HG03135 (cell line): Measurements from ENCODE around the gene DBP.

Source experiments
- ATAC-seq: cut with Tn5 transposase; IDR thresholded peaks from one replicate; pipeline ENCODE4 v1.9.1; 2021; ENCODE audit warnings: mild to moderate bottlenecking, moderate library complexity; ENCODE audit not compliant: unreplicated experiment

Gene DBP

DNA sequence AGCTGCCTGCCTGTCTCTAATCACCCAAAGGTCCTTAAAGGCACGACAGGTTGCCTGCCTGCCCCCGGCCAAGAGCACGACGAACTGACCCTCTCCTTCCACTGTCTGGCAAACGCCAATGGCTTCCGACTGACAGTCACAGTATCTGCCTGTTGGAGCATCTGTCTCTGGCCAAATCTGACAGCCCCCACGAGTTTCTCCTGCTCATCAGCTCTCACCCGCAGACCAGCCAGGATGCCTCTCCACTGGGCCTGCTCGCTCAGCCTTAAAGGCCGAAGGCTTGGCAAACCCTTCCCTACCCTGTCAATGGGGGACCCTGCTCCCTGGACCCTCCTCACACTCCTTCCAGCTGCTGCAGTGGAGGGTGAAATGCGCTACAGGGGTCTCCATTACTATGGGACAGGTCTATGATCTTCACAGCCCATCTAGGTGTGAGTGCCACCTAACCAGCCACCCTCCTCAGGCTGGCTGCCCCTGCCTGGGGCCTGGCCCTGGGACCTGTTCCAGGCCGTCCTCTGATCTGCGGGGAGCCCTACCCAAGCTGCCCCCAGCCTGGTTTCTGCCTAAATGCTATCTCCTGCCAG, 23.2 kb downstream of the DBP start:
- ATAC-seq: no peak

DNA sequence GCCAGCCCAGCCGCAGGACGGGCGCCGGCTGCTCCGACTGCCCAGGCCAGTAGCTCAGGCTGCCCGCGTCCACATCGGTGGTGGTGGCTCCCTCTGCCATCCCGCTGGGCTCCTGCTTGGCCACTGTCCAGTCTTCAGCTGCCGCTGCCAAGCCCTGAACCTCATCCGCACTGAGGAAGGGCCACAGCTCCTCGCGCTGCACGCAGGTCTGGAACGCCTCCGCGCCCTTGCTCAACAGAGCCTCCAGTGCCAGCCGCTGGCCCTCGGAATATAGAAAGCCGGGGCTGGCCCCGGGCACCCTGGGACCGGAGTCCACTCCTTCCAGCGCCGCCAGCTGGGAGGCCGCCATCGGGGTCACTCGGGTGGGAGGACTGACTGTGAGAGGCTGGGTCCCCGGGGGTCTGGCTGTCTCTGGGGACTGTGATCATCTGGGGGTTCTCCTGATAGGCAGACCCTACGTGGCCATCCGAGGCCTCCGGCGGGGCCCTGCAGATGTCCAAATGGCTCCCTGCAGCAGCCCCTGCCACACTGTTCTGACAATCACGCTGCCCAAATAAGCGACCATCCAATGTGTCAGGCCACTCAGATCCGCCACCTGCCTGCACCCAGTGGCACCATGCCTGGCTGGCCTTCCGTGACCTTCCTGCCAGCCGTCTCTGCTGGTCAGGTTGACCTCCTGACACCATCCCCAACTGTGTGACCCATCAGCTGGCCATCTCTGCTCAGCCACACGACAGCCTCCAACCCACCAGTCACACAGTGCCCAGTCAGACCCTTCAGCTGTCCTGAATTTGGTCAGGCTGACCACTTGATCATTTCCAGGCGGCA, 23.9 kb downstream of the DBP start:
- ATAC-seq: no peak

DNA sequence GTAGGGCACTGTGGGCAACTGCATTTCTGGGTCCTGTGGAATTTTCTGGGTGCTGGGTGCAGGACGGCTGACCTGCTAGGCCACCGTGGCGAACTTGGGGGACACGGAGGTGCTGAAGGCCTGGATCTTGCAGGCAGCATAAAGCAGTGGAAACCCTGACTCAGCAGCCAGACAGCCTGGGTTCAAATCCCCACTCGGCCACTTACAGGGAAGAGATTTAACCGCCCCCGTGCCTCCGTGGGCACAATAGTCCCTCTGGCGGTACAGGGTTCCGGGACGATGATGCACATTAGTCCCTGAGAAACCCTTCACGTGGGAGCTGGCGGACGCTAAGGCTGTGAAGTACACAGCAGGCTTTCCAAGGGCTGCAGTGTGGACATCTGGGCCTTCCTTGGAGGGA, 25.3 kb downstream of the DBP start:
- no peak for ATAC-seq

DNA sequence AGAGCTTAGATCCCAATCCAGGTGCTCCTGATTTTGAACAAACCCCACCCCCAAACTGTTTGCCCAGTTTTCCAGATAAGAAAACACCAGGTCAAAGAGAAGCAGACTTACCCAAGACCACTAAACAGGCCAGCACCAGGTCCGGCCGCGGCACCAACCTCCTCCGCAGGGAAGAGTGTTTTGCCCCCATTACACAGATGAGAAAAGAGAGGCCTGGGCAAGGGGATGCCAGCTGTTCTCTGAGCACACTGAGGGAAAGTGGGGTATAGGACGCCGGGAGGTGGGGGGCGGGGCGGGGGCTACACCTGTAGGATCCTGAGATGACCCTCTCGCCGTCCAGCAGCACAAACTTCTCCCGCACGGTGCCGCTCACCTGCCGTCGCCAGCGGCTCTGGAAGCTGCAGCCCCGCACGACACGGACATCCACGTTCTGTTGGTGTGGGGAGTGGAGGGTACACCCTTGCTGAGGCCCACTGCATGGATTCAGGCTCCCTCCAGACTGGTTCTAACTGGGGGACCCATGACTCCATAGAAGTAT, 27.5 kb downstream of the DBP start:
- ATAC-seq: no peak

DNA sequence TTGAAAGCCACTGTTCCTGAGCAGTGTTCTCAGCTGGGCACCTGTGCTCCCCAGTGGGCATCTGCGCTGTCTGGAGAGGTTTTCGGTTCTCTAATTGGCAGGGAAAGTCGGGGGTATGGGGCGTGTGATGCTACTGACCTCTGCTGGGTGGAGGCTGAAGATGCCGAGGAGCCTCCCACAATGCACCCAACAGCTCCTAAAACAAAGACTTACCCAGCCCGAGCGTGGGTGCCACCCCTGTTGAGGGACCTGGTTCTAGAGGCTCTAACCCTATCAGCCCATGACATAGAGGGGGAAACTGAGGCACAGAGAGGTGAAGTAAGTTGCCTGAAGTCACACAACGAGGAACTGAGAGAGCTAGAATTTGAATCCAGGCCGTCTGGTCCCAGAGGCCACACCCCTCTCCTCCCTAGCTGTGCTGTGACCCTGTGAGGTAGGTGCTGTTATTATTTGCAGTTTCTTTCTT, 28.3 kb downstream of the DBP start:
- no peak for ATAC-seq

DNA sequence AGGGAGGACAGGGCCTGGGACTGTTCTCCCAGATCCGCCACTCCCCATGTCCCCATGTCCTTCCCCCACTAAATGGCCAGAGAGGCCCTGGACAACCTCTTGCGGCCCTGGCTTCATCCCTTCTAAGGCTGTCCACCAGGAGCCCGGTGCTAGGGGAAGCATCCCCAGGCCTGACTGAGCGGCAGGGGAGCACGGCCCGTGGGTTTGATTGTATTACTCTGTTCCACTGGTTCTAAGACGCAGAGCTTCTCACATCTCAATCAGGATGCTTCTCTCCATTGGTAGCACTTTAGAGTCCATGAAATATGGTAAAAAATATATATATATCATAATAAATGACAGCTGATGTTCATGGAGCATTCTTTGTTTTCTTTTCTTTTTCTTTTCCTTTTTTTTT, 29.8 kb downstream of the DBP start:
- ATAC-seq: no peak

DNA sequence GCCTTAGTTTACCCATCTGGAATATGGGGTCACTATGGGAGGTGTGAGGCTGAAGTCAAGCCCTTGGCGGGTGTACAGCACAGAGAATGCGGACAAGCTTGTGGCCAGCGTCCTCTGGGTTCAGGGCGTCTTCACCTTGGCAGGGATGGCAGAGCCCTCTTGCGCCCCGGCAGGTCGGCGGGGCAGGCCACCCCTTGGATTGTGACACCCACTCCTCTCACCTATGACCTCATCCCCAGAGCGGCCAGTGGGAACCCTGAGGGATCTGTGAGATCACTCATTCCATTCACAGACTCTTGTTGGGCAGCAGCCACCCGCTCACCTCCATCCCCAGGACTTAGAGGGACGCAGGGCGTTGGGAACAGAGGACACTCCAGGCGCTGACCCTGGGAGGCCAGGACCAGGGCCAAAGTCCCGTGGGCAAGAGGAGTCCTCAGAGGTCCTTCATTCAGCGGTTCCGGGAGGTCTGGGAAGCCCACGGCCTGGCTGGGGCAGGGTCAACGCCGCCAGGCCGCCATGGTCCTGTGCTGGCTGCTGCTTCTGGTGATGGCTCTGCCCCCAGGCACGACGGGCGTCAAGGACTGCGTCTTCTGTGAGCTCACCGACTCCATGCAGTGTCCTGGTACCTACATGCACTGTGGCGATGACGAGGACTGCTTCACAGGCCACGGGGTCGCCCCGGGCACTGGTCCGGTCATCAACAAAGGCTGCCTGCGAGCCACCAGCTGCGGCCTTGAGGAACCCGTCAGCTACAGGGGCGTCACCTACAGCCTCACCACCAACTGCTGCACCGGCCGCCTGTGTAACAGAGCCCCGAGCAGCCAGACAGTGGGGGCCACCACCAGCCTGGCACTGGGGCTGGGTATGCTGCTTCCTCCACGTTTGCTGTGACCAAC, 30.5 kb downstream of the DBP start, which contains the start of gene SPACA4:
SPACA4 (plus strand) TSS at position 280 of the 896 bp plus-strand sequence; CDS start at position 517, 237 bp downstream.
- no peak for ATAC-seq

DNA sequence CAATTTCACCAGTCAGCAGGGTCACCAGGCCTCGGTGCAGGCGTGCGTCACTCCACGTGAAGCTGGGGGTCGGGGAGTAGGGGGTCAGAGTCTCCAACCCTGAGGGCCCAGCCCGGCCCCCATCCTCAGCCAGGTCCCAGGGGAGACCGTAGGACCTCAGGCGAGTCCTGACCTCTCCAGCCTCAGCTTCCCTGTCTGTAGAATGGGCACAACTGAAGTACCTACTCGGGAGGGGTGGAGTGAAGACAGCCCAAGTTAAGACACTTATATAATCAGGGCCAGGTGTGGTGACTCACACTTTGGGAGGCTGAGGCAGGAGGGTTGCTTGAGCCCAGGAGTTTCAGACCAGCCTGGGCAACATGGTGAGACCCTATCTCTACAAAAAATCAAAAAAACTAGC, 33.3 kb downstream of the DBP start:
- ATAC-seq: no peak

DNA sequence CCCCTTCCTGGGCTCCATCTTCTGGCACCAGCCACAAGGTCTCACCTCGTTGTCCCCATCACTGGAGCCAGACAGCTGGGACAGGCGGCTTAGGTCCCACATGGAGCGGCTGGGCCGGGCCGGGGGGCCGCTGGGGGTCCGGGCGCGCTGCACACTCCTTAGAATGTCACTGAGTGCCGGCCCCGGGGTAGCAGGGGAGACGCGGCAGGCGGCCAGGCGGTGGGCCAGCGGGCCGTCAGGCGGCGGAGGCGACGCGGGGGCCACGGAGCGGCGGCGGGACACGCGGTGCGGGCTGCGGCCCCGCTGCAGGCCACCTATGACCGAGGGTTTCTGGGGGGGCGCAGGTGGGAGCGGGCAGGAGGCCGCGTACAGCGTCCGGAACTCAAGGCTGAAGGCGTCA, 33.7 kb downstream of the DBP start:
- no peak for ATAC-seq

DNA sequence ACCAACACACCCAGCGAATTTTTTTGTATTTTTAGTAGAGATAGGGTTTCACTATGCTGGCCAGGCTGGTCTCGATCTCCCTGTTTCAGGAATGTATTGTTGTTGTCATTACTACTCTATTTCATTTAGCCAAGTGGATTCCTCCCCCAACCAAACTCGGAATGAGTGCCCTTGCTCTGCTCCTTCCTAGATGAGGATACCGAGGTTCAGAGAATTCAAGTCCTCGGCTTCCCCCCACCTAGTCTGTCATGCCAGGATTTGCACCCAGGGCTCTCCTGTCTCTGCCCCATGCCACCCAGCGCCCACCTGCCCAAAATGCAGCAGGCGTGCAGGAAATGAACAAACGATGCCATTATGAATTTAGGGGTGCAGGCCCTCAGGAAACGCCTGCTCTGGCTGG, 34.2 kb downstream of the DBP start:
- ATAC-seq: no peak

DNA sequence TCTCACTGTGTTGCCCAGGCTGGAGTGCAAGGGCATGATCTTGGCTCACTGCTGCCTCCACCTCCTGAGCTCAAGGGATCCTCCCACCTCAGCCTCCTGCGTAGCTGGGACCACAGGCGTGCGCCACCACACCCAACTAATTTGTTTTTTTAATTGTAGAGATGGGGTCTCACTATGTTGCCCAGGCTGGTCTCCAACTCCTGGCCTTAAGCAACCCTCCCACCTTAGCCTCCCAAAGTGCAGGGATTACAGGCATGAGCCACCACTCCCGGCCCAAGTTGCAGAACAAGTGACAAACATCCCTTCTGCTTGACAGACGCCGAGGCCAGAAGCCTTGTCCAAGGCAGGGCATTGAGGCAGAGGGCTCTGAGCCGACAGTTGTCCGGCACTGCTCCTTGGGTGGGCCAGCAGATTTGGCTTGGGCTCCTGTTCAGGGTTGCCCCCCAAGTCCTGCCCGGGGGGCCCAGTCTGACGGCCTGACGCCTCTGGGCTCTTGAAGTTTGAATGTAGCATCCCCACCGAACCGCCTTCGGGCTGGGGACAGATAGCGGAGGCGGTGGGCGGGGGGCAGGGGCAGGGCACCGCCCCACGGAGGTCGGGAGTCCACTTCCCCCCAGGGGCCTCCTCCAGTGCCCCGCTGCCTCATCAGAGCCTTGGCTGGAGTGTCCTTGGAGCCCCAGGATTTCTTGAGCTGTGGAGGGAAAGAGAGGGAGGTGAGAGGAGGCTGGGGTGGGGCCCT, 36.3 kb downstream of the DBP start:
- ATAC-seq: no peak

DNA sequence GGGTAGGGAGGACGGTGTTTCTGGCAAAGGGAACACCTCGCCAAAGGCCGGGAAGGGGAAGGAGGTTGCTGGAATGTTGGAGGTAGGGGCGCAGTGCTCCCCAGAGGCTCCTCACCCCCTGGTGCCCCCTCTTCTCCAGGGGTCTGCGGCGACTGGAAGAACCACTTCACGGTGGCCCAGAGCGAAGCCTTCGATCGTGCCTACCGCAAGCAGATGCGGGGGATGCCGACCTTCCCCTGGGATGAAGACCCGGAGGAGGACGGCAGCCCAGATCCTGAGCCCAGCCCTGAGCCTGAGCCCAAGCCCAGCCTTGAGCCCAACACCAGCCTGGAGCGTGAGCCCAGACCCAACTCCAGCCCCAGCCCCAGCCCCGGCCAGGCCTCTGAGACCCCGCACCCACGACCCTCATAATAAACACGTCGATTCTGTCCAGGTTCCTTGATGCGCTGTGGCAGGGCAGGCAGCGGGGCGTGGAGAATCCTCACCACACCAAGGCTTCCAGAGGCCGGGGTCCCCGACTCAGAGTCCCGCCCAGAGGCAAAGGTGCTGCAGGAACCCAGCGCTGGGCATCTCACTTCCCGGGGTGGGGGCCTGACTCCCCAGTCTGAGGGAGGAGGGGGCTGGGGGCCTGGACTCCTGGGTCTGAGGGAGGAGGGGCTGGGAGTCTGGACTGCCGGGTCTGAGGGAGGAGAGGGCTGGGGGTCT, 38.0 kb downstream of the DBP start:
- no peak for ATAC-seq

DNA sequence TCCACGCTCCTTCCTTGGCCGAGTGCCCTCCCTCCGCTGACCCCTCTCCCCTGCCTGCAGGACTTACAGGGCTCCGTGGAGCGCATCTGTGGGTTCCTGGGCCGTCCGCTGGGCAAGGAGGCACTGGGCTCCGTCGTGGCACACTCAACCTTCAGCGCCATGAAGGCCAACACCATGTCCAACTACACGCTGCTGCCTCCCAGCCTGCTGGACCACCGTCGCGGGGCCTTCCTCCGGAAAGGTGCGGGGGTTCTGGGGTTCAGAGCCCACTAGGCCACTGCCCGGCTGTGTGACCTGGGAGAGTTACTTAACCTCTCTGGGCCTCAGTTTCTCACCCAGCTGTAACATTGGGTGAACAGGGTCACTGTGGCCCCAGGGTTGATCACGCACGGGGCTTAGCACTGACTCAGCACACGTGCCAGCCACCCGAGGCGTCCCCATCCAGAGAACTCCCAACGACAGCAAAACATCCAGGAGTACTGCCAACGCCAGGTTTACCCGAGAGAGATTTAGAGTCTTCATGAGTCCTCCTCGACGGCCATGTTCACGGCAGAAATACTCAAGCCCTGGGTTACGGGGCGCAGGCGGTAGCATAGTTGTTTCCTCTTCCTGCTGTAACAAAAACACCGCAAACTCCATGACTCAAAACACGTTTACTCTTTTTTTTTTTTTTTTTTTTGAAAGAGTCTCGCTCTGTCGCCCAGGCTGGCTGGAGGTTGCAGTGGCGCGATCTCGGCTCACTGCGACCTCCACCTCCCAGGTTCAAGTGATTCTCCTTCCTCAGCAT, 40.3 kb downstream of the DBP start:
- no peak for ATAC-seq

DNA sequence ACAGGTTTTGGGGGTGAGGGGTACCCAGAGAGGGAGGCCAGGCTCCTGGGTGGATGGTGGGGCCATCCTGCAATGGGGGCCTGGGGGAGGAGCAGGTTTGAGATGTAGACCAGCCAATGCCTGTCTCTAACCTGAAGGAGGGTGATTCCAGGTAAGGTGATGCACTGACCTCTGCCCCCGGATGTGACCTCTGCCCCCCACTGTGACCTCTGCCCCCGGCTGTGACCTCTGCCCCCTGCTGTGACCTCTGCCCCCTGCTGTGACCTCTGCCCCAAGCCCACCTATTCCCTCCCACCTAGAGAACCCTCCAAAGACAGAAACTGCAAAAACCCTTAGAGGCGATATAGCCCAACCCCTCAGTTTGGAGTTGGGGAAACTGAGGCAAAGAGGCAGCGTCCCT, 40.9 kb downstream of the DBP start:
- no peak for ATAC-seq

DNA sequence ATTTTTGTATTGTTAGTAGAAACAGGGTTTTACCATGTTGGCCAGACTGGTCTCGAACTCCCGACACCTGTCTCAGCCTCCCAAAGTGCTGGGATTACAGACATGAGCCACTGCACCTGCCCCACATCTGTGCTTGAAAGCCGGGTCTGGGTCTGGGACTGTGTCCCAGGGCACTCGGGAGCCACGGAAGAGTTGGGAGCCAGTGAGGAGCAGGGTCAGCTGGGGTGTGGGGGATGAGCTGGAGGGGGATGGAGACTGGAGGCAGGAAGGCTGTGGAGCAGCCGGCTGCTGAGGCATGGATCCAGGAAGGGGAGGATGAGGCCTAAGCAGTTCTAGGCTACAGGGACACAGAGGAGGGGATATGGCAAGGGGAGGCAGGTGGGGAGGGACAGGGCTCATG, 41.3 kb downstream of the DBP start:
- ATAC-seq: no peak

DNA sequence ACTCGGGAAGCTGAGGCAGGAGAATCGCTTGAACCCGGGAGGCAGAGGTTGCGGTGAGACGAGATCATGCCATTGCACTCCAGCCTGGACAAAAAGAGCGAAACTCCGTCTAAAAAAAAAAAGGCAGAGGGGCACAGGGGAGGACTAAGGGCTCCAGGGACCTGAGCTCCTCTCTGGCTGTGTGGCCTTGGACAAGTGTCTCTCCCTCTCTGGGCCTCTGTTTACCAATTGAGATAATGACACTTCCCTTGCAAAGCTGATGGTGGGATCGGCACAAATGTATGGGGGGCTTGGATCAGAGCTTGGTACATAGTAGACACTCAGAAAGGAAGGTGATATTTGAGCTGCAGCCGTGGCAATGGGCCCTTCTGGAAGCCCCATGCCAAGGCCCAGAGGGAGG, 42.0 kb downstream of the DBP start:
- no peak for ATAC-seq

DNA sequence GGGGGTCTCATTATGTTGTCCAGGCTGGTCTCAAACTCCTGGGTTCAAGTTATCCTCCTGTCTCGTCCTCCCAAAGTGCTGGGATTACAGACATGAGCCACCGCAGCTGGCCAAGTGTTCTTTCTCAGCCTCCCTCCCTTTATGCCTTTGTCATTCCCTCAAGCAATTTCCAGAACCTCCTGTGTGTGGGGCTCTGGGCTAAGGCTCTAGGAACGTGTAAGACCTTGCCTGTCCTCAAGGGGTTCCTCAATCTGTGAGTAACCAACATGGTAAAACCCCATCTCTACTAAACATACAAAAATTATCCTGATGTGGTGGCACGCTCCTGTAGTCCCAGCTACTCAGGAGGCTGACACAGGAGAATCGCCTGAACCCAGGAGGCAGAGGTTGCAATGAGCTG, 46.2 kb downstream of the DBP start:
- no peak for ATAC-seq

DNA sequence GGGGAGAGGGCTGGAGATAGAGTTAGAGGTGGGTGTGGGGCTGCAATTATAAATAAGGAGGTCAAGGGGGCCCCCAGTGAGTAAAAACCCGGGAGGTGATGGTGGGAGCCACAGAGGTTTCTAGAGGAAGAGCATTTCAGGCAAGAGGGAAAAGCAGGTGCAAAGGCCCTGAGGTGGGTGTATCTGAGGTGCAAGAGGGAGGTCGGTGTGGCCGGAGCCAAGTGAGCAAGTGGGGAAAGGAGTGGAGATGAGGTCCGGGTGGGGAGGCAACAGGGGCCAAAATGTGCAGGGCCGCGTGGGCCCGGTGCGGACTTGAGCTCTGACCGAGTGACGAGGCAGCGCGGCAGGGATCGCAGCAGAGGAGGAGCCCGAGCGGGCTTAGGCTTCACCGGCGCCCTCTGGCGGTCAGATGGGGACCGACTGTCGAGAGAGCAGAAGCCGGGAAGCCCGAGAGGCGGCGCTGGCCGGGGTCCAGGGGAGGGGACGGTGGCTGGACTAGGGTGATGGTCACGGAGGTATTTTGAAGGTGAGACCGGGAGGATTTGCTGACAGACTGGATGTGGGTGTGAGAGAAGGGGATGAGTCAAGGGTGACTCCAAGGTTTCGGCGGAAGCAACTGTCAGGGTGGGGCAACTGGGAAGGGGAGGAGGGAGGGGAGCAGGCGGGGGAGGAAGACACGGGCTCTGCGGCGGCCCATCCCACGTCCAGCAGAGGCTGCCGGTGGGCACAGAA, 48.3 kb downstream of the DBP start:
- no peak for ATAC-seq

DNA sequence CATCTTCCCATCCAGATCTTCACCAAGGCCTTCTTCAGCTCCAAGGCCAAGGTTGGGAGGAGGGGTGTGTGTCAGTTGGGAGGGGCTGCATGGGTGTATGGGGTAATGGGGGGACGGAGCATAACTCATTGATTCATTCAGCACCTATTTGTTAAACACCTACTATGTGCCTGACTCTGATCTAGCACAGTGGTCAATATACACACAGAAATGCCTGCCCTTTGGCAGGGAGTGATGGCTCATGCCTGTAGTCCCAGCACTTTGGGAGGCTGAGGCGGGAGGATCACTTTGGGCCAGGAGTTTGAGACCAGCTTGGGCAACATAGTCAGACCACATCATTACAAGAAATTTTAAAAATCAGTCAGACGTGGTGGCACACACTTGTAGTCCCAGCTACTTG, 49.8 kb downstream of the DBP start:
- ATAC-seq: no peak
